SK-N-MC (cell line): ENCODE data around the gene PLXNC1.

Experiments used
- EZH2 ChIP-seq: fragments of 200-600 bp; sonication (generic); IDR thresholded peaks from one replicate; pipeline ENCODE4 v1.6.1; 2017; ENCODE audit warnings: antibody characterized with exemption
- POLR2AphosphoS5 ChIP-seq: IDR thresholded peaks from 2 replicates; pipeline ENCODE4 v1.6.1; 2012; ENCODE audit warnings: mild to moderate bottlenecking, low read depth, low read length, borderline replicate concordance

- TF ChIP-seq POLR2AphosphoS5 (no peak), EZH2 (no peak)
Measured at GRCh38 chr12:94299846-94300245, 151.5 kb downstream of the PLXNC1 start.
